Measurements from ENCODE around the gene GLRX. TPM values are rescaled to one million over a fixed set of nuclear protein-coding genes. Genes with fewer than 3 reads are reported as not detected.

The GLRX gene
- total and polyA plus RNA-seq, 4 experiments from 2014 or later = 73.9 to 207 (median 140) TPM

GRCh38 chr5:95823218-95823737 is 752 bp upstream of the GLRX start:
- Histone ChIP-seq H3K27me3 (ENCODE audit: insufficient read depth, low read length) (no peaks in the 10 kb centered on the region), H3K27ac (ENCODE audit: low read depth, low read length) (peak overlapping the region; percentile 79), H3K4me1 (ENCODE audit: insufficient read depth, low read length) (peaks cover 66% of the 10 kb centered on the region), H3K36me3 (ENCODE audit: insufficient read depth, low read length) (no peaks in the 10 kb centered on the region), H3K9me3 (ENCODE audit: control insufficient read depth in 1 of 2, low read length in 2 of 2) (no peaks in the 10 kb centered on the region), H3K4me3 (ENCODE audit: low read length in 2 of 2) (peak overlapping the region; percentile 89 to 91)
- DNase-seq = no peak
- no peaks in the 10 kb centered on the region for H3K9me3 Mint-ChIP-seq
- H3K36me3 Mint-ChIP-seq = peaks cover 16 to 33% of the 10 kb centered on the region in 2 donors
- peaks cover 52 to 86% (median 58%) of the 10 kb centered on the region in 4 donors for H3K4me1 Mint-ChIP-seq
- H3K4me3 Mint-ChIP-seq = peak overlapping the region; percentile 98 to 100 (median 99)
- POLR2A ChIA-PET (ENCODE audit: partially characterized antibody) = interaction anchor here (0.6 to 11.1 kb wide), 19 partner anchors 9 to 1062 kb away, joined by 3 to 273 read pairs (median 4); partner anchors contain the start of genes ARSK, CAST and SKIC3
- peak overlapping the region; percentile 76 to 99 (median 97) for H3K27ac Mint-ChIP-seq
- intact Hi-C loops (cut with micrococcal nuclease) = loop anchor here (1.0 kb wide), 1 partner anchor 269 kb away; the partner anchor contains the start of gene SKIC3
- CTCF ChIA-PET (ENCODE audit: partially characterized antibody) = interaction anchor here (1.0 to 7.9 kb wide), 13 partner anchors 8 to 179 kb away, joined by 3 to 100 read pairs (median 10); partner anchors contain the start of gene RFESD
- H3K27me3 Mint-ChIP-seq = no peaks in the 10 kb centered on the region

GRCh38 chr5:95822043-95822541 is 434 bp downstream of the GLRX start:
- POLR2A ChIA-PET (ENCODE audit: partially characterized antibody) = interaction anchor here (0.8 to 11.1 kb wide), 19 partner anchors 10 to 1063 kb away, joined by 3 to 273 read pairs (median 6); partner anchors contain the start of genes ARSK, CAST, RFESD and SKIC3

GRCh38 chr5:95821110-95822021 is 1.2 kb downstream of the GLRX start:
- POLR2A ChIA-PET (ENCODE audit: partially characterized antibody) = interaction anchor here (0.7 to 11.1 kb wide), 13 partner anchors 9 to 199 kb away, joined by 3 to 273 read pairs (median 9); partner anchors contain the start of gene RFESD
- DNase-seq = no peak
- H3K4me3 Mint-ChIP-seq = peak overlapping the region; percentile 98 to 100 (median 99)
- peaks cover 61 to 93% (median 67%) of the 10 kb centered on the region in 4 donors for H3K4me1 Mint-ChIP-seq
- peaks cover 20 to 45% of the 10 kb centered on the region in 2 donors for H3K36me3 Mint-ChIP-seq
- CTCF ChIA-PET (ENCODE audit: partially characterized antibody) = interaction anchor here (1.3 to 7.9 kb wide), 10 partner anchors 9 to 157 kb away, joined by 3 to 100 read pairs (median 28); no protein-coding TSS in a partner anchor
- H3K27me3 Mint-ChIP-seq = no peaks in the 10 kb centered on the region
- peak overlapping the region; percentile 79 for H3K27ac ChIP-seq (ENCODE audit: low read depth, low read length)
- H3K4me3 ChIP-seq (ENCODE audit: low read length in 2 of 2) = peak overlapping the region; percentile 89 to 91
- no peaks in the 10 kb centered on the region for H3K27me3 ChIP-seq (ENCODE audit: insufficient read depth, low read length)
- no peaks in the 10 kb centered on the region for H3K9me3 ChIP-seq (ENCODE audit: control insufficient read depth in 1 of 2, low read length in 2 of 2)
- intact Hi-C loops (cut with micrococcal nuclease) = loop anchor here (1.0 kb wide), 3 partner anchors 13 to 22 kb away; no protein-coding TSS in a partner anchor
- H3K4me1 ChIP-seq (ENCODE audit: insufficient read depth, low read length) = peaks cover 84% of the 10 kb centered on the region
- H3K27ac Mint-ChIP-seq = peak overlapping the region; percentile 76 to 99 (median 97)
- H3K9me3 Mint-ChIP-seq = no peaks in the 10 kb centered on the region
- no peaks in the 10 kb centered on the region for H3K36me3 ChIP-seq (ENCODE audit: insufficient read depth, low read length)

More at GRCh38 chr5:95822043-95822541, 434 bp downstream of the GLRX start:
- Histone ChIP-seq H3K4me1 (ENCODE audit: insufficient read depth, low read length) (peaks cover 78% of the 10 kb centered on the region), H3K27ac (ENCODE audit: low read depth, low read length) (peak overlapping the region; percentile 79), H3K27me3 (ENCODE audit: insufficient read depth, low read length) (no peaks in the 10 kb centered on the region), H3K4me3 (ENCODE audit: low read length in 2 of 2) (peak overlapping the region; percentile 89 to 91), H3K36me3 (ENCODE audit: insufficient read depth, low read length) (no peaks in the 10 kb centered on the region), H3K9me3 (ENCODE audit: control insufficient read depth in 1 of 2, low read length in 2 of 2) (no peaks in the 10 kb centered on the region)
- intact Hi-C loops (cut with micrococcal nuclease) = loop anchor here (1.0 kb wide), 3 partner anchors 13 to 21 kb away; no protein-coding TSS in a partner anchor
- H3K36me3 Mint-ChIP-seq = peaks cover 16 to 39% of the 10 kb centered on the region in 2 donors
- H3K9me3 Mint-ChIP-seq = no peaks in the 10 kb centered on the region
- no peaks in the 10 kb centered on the region for H3K27me3 Mint-ChIP-seq
- CTCF ChIA-PET (ENCODE audit: partially characterized antibody) = interaction anchor here (0.7 to 7.9 kb wide), 14 partner anchors 9 to 177 kb away, joined by 3 to 100 read pairs (median 6); no protein-coding TSS in a partner anchor
- H3K4me3 Mint-ChIP-seq = peak overlapping the region; percentile 98 to 100 (median 99)
- DNase-seq = peak in 2 of 5 donors; percentile 28 to 50
- peak overlapping the region; percentile 76 to 99 (median 97) for H3K27ac Mint-ChIP-seq
- H3K4me1 Mint-ChIP-seq = peaks cover 55 to 87% (median 62%) of the 10 kb centered on the region in 4 donors

GRCh38 chr5:95818181-95819147 is 4.1 kb downstream of the GLRX start:
- CTCF ChIA-PET (ENCODE audit: partially characterized antibody) = interaction anchor here (0.8 to 7.9 kb wide), 10 partner anchors 10 to 36 kb away, joined by 3 to 100 read pairs (median 16); no protein-coding TSS in a partner anchor
- no peaks in the 10 kb centered on the region for H3K9me3 Mint-ChIP-seq
- intact Hi-C loops (cut with micrococcal nuclease) = loop anchor here (1.0 kb wide), 1 partner anchor 9 kb away; no protein-coding TSS in a partner anchor
- peaks cover 43 to 71% of the 10 kb centered on the region in 2 donors for H3K36me3 Mint-ChIP-seq
- Histone ChIP-seq H3K27me3 (ENCODE audit: insufficient read depth, low read length) (no peaks in the 10 kb centered on the region), H3K4me3 (ENCODE audit: low read length in 2 of 2) (peak overlapping the region; percentile 21 to 44), H3K36me3 (ENCODE audit: insufficient read depth, low read length) (peaks cover 15% of the 10 kb centered on the region), H3K4me1 (ENCODE audit: insufficient read depth, low read length) (peaks cover 79% of the 10 kb centered on the region), H3K27ac (ENCODE audit: low read depth, low read length) (peak overlapping the region; percentile 66), H3K9me3 (ENCODE audit: control insufficient read depth in 1 of 2, low read length in 2 of 2) (no peaks in the 10 kb centered on the region)
- H3K27ac Mint-ChIP-seq = peak overlapping the region; percentile 76 to 96 (median 92)
- H3K4me1 Mint-ChIP-seq = peaks cover 64 to 95% (median 66%) of the 10 kb centered on the region in 4 donors
- no peaks in the 10 kb centered on the region for H3K27me3 Mint-ChIP-seq
- peak in 1 of 5 donors; percentile 53 for DNase-seq
- H3K4me3 Mint-ChIP-seq = peak overlapping the region; percentile 79 to 100 (median 98)
- POLR2A ChIA-PET (ENCODE audit: partially characterized antibody) = interaction anchor here (0.9 to 11.1 kb wide), 5 partner anchors 9 to 187 kb away, joined by 3 to 273 read pairs (median 6); no protein-coding TSS in a partner anchor

- Histone ChIP-seq H3K27me3 (ENCODE audit: insufficient read depth, low read length) (no peaks in the 10 kb centered on the region), H3K27ac (ENCODE audit: low read depth, low read length) (peak overlapping the region; percentile 66), H3K4me3 (ENCODE audit: low read length in 2 of 2) (peak overlapping the region; percentile 21 to 44), H3K9me3 (ENCODE audit: control insufficient read depth in 1 of 2, low read length in 2 of 2) (no peaks in the 10 kb centered on the region), H3K4me1 (ENCODE audit: insufficient read depth, low read length) (peaks cover 82% of the 10 kb centered on the region), H3K36me3 (ENCODE audit: insufficient read depth, low read length) (peaks cover 18% of the 10 kb centered on the region)
- H3K27ac Mint-ChIP-seq = peak overlapping the region; percentile 76 to 96 (median 92)
- CTCF ChIA-PET (ENCODE audit: partially characterized antibody) = interaction anchor here (0.9 to 7.9 kb wide), 6 partner anchors 9 to 36 kb away, joined by 3 to 51 read pairs (median 6); no protein-coding TSS in a partner anchor
- peaks cover 64 to 95% (median 68%) of the 10 kb centered on the region in 4 donors for H3K4me1 Mint-ChIP-seq
- H3K27me3 Mint-ChIP-seq = no peaks in the 10 kb centered on the region
- H3K4me3 Mint-ChIP-seq = peak overlapping the region; percentile 79 to 100 (median 98)
- intact Hi-C loops (cut with micrococcal nuclease) = no loop called here
- peak in 2 of 5 donors; percentile 35 to 77 for DNase-seq
- H3K36me3 Mint-ChIP-seq = peaks cover 49 to 73% of the 10 kb centered on the region in 2 donors
- no peaks in the 10 kb centered on the region for H3K9me3 Mint-ChIP-seq
- POLR2A ChIA-PET (ENCODE audit: partially characterized antibody) = interaction anchor here (1.2 to 11.1 kb wide), 5 partner anchors 8 to 21 kb away, joined by 3 to 273 read pairs (median 6); no protein-coding TSS in a partner anchor
Measured at GRCh38 chr5:95817430-95817829, 5.1 kb downstream of the GLRX start.

All from CD4-positive, alpha-beta memory T cell (primary cell).